Regular cardiac myocyte (primary cell): ENCODE measurements around the gene MTARC1. TPM values are rescaled to one million over a fixed set of nuclear protein-coding genes. Genes with fewer than 3 reads are reported as not detected.

ENCODE experiments used
- total RNA-seq: library from RNA; depleted of rRNA; stranded (reverse); fragments of >200 nt; gene quantifications from 2 replicates; pipeline ENCODE4 v1.2.3, GENCODE V29; 2014

Gene MTARC1
- 1.2 and 4.8 TPM in 2 replicates for total RNA-seq

DNA sequence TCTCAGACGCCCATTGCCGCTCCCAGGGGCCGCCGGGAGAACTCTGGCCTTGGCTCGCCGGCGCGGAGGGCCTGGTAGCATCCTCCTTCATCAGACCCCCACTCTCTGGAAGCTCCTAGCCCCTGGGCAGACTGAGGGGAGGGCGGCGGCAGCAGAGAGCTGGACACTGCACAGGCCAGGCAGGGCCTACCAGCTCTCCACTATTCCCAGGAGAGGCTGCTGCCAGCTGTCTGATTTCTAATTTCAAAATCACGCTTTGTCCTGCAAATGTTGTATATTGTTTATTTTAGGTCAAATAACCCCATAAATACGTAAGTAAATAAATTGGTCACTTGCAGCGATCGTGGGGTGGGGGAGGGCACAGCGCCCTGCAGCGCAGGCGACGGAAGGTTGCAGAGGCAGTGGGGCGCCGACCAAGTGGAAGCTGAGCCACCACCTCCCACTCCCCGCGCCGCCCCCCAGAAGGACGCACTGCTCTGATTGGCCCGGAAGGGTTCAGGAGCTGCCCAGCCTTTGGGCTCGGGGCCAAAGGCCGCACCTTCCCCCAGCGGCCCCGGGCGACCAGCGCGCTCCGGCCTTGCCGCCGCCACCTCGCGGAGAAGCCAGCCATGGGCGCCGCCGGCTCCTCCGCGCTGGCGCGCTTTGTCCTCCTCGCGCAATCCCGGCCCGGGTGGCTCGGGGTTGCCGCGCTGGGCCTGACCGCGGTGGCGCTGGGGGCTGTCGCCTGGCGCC is at the start of gene MTARC1:
Gene MTARC1 (plus strand): TSS at position 577 of the 732 bp plus-strand sequence. CDS start 32 bp downstream, at position 609.

DNA sequence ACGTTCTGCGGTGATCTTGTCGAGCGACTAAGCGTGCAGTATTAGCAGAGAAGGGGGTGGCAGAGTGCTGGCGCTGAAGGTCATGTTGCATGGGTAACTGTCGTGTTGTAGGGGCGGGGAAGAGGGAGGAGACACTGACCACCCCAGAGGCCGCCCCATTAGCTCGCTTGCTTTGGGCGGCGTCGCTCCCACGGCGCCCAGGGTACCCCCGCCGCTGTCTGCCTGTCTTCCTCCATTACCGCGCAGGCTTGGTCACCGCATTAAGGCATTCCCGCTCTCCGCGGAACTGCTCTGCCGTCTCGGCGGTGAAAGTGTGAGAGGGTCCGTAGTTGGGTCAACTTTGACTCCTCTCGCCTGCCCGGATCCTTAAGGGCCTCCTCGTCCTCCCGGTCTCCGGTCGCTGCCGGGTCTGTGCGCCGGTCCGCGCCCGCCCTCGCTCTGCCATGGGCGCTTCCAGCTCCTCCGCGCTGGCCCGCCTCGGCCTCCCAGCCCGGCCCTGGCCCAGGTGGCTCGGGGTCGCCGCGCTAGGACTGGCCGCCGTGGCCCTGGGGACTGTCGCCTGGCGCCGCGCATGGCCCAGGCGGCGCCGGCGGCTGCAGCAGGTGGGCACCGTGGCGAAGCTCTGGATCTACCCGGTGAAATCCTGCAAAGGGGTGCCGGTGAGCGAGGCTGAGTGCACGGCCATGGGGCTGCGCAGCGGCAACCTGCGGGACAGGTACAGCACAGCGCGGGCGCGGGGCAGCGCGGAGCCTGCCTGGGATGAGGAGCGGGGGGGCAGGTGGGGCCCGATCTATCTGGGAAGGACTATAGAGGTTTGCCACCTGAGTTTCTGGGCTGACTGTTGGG is 38.4 kb upstream of the MTARC1 start, which contains the start of gene MTARC2:
Gene MTARC2 (plus strand): TSS at position 234 of the 846 bp plus-strand sequence. CDS start 210 bp downstream, at position 444.

Other genes starting within 250 kb of the MTARC1 start
- gene C1orf115, start 96.5 kb upstream of the MTARC1 start, total RNA-seq = 0.58 and 1.1 TPM in 2 replicates
- 4.8 and 6.2 TPM in 2 replicates for gene MTARC2, start 38.6 kb upstream of the MTARC1 start, total RNA-seq
- gene HLX, start 92.5 kb downstream of the MTARC1 start, total RNA-seq = 9.6 and 18.9 TPM in 2 replicates